GM18909 (cell line): Measurements from ENCODE around the gene ITLN1.

Experiments
- ATAC-seq: cut with Tn5 transposase; IDR thresholded peaks from one replicate; pipeline ENCODE4 v1.9.1; 2021; ENCODE audit warnings: mild to moderate bottlenecking; ENCODE audit not compliant: unreplicated experiment, poor library complexity

ITLN1 gene

DNA sequence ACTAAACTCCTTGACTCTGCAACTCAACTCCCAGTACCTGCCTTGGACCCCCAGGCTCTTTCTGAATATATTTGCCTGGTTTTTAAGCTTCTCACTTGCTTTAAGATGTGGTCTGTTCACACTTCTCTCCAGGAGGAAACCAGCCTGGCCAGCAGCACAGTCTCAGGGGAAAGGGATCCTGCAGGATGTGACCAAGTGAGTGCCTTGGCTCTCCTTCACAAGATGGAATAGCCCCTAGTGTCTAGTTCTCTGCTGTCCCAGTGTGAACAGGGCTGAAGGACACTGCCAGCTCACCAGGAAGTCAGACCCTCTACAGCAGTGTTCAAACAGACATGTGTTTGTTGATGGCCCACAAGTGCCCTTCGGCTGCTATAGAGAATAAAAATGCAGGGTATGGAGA is 55.2 kb downstream of the ITLN1 start:
- no peak for ATAC-seq

DNA sequence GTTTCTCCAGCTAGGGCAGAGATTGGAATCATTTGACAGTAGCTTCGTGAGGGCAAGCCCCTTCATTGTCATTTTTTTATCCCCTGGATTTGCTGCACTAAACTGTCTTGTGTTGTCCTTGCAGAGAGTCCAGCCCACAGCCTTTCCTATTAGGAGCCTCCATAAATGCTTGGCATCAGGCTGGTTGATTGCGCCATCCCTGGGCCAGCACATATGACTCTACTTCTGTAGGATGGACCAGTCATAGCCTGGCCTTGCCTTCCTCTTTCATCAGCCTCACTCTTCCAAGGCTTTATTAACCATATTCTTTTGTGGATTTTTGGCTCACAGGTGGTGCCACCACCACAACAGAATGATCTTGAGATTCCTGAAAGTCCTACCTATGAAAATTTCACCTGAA is 57.6 kb downstream of the ITLN1 start:
- no peak for ATAC-seq

DNA sequence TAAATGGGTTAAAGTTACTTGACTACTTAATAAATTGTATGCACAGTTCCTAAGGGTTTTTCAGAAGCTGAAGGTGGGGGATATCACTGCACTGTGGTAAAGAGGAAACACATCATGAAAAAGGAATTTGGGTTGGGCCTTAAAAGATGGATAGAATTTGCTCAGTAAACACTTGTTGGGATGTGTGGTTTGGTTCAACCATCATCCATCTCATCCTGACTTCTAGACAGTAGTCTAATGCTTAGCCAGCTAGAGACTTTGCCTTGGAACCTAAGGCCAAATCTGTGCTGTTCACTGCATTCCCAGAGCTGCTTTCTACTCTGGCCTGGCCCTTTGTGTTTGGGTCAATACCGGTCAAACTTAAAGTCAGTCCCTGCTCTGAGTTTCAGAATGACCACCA is 58.4 kb downstream of the ITLN1 start:
- no peak for ATAC-seq
